ENCODE data around the gene STARD3. TPM values are rescaled to one million over a fixed set of nuclear protein-coding genes. Genes with fewer than 3 reads are reported as not detected.

STARD3 gene
- polyA plus RNA-seq, 1 donor from 2014 or later = 105 TPM

DNA sequence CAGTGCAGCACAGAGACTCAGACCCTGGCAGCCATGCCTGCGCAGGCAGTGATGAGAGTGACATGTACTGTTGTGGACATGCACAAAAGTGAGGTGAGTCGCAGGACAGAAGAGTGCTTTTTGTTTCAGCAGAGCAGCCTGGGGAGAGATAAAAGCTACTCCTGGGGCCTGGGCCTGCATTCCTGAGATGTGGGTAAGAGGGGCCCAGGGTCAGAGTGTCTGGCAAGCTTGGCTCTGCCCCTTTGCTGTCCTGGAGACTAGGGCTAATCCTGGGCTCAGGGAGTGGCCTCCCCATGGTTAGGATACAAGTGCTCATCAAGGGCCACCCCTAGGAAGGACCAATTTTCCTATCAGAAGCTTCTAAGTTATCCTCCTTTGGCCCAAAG is 58.1 kb downstream of the STARD3 start:
- Histone ChIP-seq H4K20me1 (ENCODE audit: insufficient read depth) (no peaks in the 10 kb centered on the region), H3F3A (ENCODE audit: insufficient read depth, low read length, poor library complexity, severe bottlenecking) (no peaks in the 10 kb centered on the region), H3K36me3 (ENCODE audit: insufficient read depth, low read length) (no peaks in the 10 kb centered on the region), H3K9ac (ENCODE audit: low read length) (no peak overlapping the region), H3K79me2 (replicated peaks; ENCODE audit: insufficient read depth, low read length) (no peaks in the 10 kb centered on the region), H3K9me3 (ENCODE audit: low read length) (no peaks in the 10 kb centered on the region), H3K27ac (ENCODE audit: low read length) (no peak overlapping the region), H3K4me3 (ENCODE audit: low read length) (no peak overlapping the region), H3K9me2 (ENCODE audit: insufficient read depth, low read length) (no peaks in the 10 kb centered on the region), H3K27me3 (ENCODE audit: insufficient read depth, low read depth, low read length) (peaks cover 8% of the 10 kb centered on the region), H2AFZ (ENCODE audit: low read depth, low read length) (no peak overlapping the region), H3K4me2 (ENCODE audit: low read length) (no peak overlapping the region)
- TF ChIP-seq TAF1 (IDR thresholded peaks at IDR 0.05; ENCODE audit: low read depth) = no peak
- no peak for TF ChIP-seq CTCF (IDR thresholded peaks at IDR 0.05; ENCODE audit: poor library complexity, severe bottlenecking)

- Histone ChIP-seq H3F3A (ENCODE audit: insufficient read depth, low read length, poor library complexity, severe bottlenecking) (no peaks in the 10 kb centered on the region), H3K36me3 (ENCODE audit: insufficient read depth, low read length) (no peaks in the 10 kb centered on the region), H3K4me2 (ENCODE audit: low read length) (no peak overlapping the region), H3K27ac (ENCODE audit: low read length) (no peak overlapping the region), H3K27me3 (ENCODE audit: insufficient read depth, low read depth, low read length) (peaks cover 15% of the 10 kb centered on the region), H3K9me2 (ENCODE audit: insufficient read depth, low read length) (no peaks in the 10 kb centered on the region), H3K79me2 (replicated peaks; ENCODE audit: insufficient read depth, low read length) (no peaks in the 10 kb centered on the region), H2AFZ (ENCODE audit: low read depth, low read length) (no peak overlapping the region), H3K9me3 (ENCODE audit: low read length) (no peaks in the 10 kb centered on the region), H3K9ac (ENCODE audit: low read length) (no peak overlapping the region), H3K4me3 (ENCODE audit: low read length) (no peak overlapping the region), H4K20me1 (ENCODE audit: insufficient read depth) (no peaks in the 10 kb centered on the region)
- no peak for TF ChIP-seq SMC3 (conservative IDR thresholded peaks at IDR 0.05; ENCODE audit: poor library complexity)
- TF ChIP-seq EP300 (conservative IDR thresholded peaks at IDR 0.05; ENCODE audit: poor library complexity, severe bottlenecking) = no peak
- TF ChIP-seq RAD21 (conservative IDR thresholded peaks at IDR 0.05) = no peak
- TF ChIP-seq MXI1 (conservative IDR thresholded peaks at IDR 0.05; ENCODE audit: poor library complexity, severe bottlenecking) = no peak
- TF ChIP-seq REST (IDR thresholded peaks at IDR 0.05; ENCODE audit: borderline replicate concordance) = no peak
- TF ChIP-seq CTCF (IDR thresholded peaks at IDR 0.05; ENCODE audit: poor library complexity, severe bottlenecking) = no peak
- TF ChIP-seq POLR2AphosphoS5 (IDR thresholded peaks at IDR 0.05) = no peak
- TF ChIP-seq EZH2 (IDR thresholded peaks at IDR 0.05; ENCODE audit: borderline replicate concordance, insufficient read depth, low read length, poor library complexity, severe bottlenecking) = no peak
- no peak for TF ChIP-seq TAF1 (IDR thresholded peaks at IDR 0.05; ENCODE audit: low read depth)
These were observed 59.8 kb downstream of the STARD3 start for GRCh38 chr17:39696731-39697130.

Data from neural cell (in vitro differentiated cells).